K562 (cell line): ENCODE measurements around the gene GRK1. TPM values are rescaled to one million over a fixed set of nuclear protein-coding genes. Genes with fewer than 3 reads are reported as not detected.

ENCODE experiments used
- HLTF ChIP-seq: fragments of 450-650 bp; IDR thresholded peaks from 2 replicates; pipeline ENCODE4 v1.6.1; 2016
- NCOA6 ChIP-seq: fragments of 450-650 bp; IDR thresholded peaks from 2 replicates; pipeline ENCODE4 v1.6.1; 2017; ENCODE audit warnings: mild to moderate bottlenecking
- PHF8 ChIP-seq: fragments of 200-600 bp; sonication (generic); IDR thresholded peaks from 2 replicates; pipeline ENCODE4 v1.6.1; 2012; ENCODE audit warnings: mixed run types, mild to moderate bottlenecking, inconsistent platforms, low read length, moderate library complexity, borderline replicate concordance
- PTBP1 ChIP-seq: fragments of 200-400 bp; formaldehyde crosslinking; IDR thresholded peaks from 2 replicates; pipeline ENCODE4 v1.6.1; 2017; ENCODE audit warnings: low read depth, low read length
- ZC3H4 ChIP-seq: sonication (generic); formaldehyde crosslinking; IDR thresholded peaks from 2 replicates; pipeline ENCODE4 v1.9.0; 2021; ENCODE audit warnings: missing genetic modification reagents, borderline replicate concordance
- ZNF174 ChIP-seq: fragments of 250-450 bp; sonication (Bioruptor Pico); IDR thresholded peaks from 2 replicates; pipeline ENCODE4 v1.4.0; 2020; ENCODE audit warnings: mild to moderate bottlenecking
- ZNF224 ChIP-seq: sonication (generic); formaldehyde crosslinking; IDR thresholded peaks from 2 replicates; pipeline ENCODE4 v1.8.0; 2022; ENCODE audit warnings: mild to moderate bottlenecking, missing genetic modification reagents
- ZNF507 ChIP-seq: conservative IDR thresholded peaks from 2 replicates; pipeline ENCODE4 v1.6.1; 2017; ENCODE audit warnings: missing genetic modification characterization, missing compliant biosample characterization
- polyA plus RNA-seq, 8 experiments: library from polyadenylated mRNA; depleted of rRNA in 4 of 8; stranded (reverse) in 5 of 8; unstranded in 3 of 8; fragments of >200 nt; fragmentation: Nextera tagmentation in 2 of 8; fragmentation: Illumina TruSeq in 1 of 8; extraction: Ambion mirVana in 2 of 8; extraction: Trizol in 1 of 8; gene quantifications; 2 replicates each; pipeline versions ENCODE4 v1.2.1 to v1.2.3, GENCODE V29; 2011 to 2014; ENCODE audit warnings: inconsistent platforms in 1 of 8, missing spikeins in 1 of 8
- total RNA-seq, 7 experiments: library from RNA; depleted of rRNA in 6 of 7; stranded (reverse); fragments of >200 nt in 6 of 7; fragmentation: Illumina TruSeq in 2 of 7; extraction: Trizol in 2 of 7; gene quantifications; 2 replicates each; pipeline versions ENCODE4 v1.2.1 to v1.2.3, GENCODE V29; 2011 to 2021; ENCODE audit warnings: low replicate concordance in 1 of 7
- TF ChIP-seq, protein P1 (sequence below): fragments of 250-450 bp; sonication (Bioruptor Pico); IDR thresholded peaks from 2 replicates; pipeline ENCODE4 v1.5.0; 2022; ENCODE audit warnings: mild to moderate bottlenecking
- TF ChIP-seq, protein P2 (sequence below): IDR thresholded peaks from 3 replicates; pipeline ENCODE4 v1.6.1; 2011; ENCODE audit warnings: borderline replicate concordance, mild to moderate bottlenecking; ENCODE audit not compliant: insufficient read length, insufficient read depth

GRK1 gene
- total and polyA plus RNA-seq, 9 of the 15 experiments (the other 6 are each of a cell fraction or from before 2014, with no cell fraction given): 0.09 TPM; not detected in 8

- TF ChIP-seq, protein P1, sequence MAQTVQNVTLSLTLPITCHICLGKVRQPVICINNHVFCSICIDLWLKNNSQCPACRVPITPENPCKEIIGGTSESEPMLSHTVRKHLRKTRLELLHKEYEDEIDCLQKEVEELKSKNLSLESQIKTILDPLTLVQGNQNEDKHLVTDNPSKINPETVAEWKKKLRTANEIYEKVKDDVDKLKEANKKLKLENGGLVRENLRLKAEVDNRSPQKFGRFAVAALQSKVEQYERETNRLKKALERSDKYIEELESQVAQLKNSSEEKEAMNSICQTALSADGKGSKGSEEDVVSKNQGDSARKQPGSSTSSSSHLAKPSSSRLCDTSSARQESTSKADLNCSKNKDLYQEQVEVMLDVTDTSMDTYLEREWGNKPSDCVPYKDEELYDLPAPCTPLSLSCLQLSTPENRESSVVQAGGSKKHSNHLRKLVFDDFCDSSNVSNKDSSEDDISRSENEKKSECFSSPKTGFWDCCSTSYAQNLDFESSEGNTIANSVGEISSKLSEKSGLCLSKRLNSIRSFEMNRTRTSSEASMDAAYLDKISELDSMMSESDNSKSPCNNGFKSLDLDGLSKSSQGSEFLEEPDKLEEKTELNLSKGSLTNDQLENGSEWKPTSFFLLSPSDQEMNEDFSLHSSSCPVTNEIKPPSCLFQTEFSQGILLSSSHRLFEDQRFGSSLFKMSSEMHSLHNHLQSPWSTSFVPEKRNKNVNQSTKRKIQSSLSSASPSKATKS (CRISPR knock-in tag): no peak
- TF ChIP-seq, protein P2, sequence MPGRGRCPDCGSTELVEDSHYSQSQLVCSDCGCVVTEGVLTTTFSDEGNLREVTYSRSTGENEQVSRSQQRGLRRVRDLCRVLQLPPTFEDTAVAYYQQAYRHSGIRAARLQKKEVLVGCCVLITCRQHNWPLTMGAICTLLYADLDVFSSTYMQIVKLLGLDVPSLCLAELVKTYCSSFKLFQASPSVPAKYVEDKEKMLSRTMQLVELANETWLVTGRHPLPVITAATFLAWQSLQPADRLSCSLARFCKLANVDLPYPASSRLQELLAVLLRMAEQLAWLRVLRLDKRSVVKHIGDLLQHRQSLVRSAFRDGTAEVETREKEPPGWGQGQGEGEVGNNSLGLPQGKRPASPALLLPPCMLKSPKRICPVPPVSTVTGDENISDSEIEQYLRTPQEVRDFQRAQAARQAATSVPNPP: no peak
- TF ChIP-seq ZC3H4 (CRISPR knock-in tag): no peak
- no peak for TF ChIP-seq PTBP1
- no peak for TF ChIP-seq ZNF224 (CRISPR knock-in tag)
- no peak for TF ChIP-seq ZNF507
- TF ChIP-seq PHF8: no peak
- TF ChIP-seq NCOA6: no peak
- no peak for TF ChIP-seq ZNF174 (CRISPR knock-in tag)
- TF ChIP-seq HLTF: no peak
Observed at GRCh38 chr13:113730831-113731191, 63.8 kb downstream of the GRK1 start (continued).
